D721Med (cell line): ENCODE data around the gene ZNF485.

Source experiments
- DNase-seq: peaks from one replicate; pipeline ENCODE4 v3.0.0; 2011; ENCODE audit warnings: low spot score; ENCODE audit not compliant: insufficient read length
- FAIRE-seq: peaks from 2 replicates; lab custom pipeline; 2011; peaks lifted over from hg19 to GRCh38; lab: Jason Lieb, UNC
- TF ChIP-seq, protein P1 (sequence below): IDR thresholded peaks from 2 replicates; pipeline ENCODE4 v1.5.1; 2012; ENCODE audit warnings: mild to moderate bottlenecking, control low read depth; ENCODE audit not compliant: insufficient read depth; ENCODE audit errors: missing control alignments

ZNF485 gene

GRCh38 chr10:43605850-43606322 is 352 bp upstream of the ZNF485 start:
- TF ChIP-seq, protein P1, sequence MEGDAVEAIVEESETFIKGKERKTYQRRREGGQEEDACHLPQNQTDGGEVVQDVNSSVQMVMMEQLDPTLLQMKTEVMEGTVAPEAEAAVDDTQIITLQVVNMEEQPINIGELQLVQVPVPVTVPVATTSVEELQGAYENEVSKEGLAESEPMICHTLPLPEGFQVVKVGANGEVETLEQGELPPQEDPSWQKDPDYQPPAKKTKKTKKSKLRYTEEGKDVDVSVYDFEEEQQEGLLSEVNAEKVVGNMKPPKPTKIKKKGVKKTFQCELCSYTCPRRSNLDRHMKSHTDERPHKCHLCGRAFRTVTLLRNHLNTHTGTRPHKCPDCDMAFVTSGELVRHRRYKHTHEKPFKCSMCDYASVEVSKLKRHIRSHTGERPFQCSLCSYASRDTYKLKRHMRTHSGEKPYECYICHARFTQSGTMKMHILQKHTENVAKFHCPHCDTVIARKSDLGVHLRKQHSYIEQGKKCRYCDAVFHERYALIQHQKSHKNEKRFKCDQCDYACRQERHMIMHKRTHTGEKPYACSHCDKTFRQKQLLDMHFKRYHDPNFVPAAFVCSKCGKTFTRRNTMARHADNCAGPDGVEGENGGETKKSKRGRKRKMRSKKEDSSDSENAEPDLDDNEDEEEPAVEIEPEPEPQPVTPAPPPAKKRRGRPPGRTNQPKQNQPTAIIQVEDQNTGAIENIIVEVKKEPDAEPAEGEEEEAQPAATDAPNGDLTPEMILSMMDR: no peak
- FAIRE-seq: no peak
- no peak for DNase-seq

DNA sequence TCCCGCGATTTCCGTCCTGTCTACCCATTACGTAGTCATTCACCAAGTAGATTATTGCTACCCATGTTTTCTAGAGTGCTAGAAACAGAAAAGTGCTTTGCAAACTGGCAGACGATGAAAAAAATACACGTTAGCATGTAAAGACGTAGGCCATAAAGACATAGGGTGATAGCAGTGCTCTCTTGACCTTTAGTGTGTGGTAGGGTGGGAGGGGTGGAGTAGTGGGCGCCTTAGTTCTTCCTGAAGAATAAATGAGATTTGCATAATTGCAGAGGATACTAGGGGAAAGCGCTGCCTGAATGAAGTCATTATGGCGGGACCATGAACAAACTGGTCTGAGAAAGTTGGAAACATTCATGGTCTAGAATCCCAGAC is 948 bp downstream of the ZNF485 start:
- DNase-seq (no peak), FAIRE-seq (no peak)
- TF ChIP-seq, protein P1: no peak

DNA sequence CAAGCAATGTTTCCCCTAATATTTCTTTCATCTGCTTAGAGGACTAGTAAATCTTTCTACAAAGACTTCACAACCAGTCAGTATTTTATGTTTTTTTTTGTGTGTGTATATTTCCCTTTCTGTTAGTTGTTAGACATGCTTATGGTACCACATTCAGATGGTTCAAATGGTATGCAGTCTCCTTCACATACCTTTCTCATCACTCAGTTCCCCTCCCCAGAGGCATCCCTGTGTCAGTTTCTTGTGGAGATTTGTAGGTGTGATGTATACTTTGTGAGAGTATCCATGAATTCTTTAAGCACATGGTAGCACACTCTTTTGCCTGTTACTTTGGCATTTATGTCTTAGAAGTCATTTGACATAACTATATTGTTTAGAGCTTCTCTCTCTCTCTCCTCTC is 4.4 kb downstream of the ZNF485 start:
- DNase-seq: no peak
- TF ChIP-seq, protein P1: no peak
- no peak for FAIRE-seq

DNA sequence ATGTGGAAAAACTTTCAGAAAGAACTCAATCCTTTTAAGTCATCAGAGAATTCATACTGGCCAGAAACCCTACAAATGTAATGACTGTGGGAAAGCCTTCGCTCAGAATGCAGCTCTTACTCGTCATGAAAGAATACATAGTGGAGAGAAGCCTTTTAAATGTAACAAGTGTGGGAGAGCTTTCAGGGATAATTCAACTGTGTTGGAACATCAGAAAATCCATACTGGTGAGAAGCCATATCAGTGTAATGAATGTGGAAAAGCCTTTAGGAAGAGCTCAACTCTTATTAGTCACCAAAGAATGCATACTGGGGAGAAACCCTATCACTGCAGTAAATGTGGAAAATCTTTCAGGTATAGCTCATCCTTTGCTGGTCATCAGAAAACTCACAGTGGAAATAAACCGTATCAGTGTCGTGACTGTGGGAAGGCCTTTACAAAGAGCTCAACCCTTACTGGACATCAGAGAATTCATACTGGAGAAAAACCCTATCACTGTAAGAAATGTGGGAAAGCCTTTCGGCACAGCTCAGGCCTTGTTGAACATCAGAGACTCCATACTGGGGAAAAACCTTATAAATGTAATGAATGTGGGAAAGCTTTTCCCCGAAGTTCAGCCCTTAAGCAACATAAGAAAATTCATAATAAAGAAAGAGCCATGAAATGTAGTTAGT is 10.6 kb downstream of the ZNF485 start:
- FAIRE-seq: no peak
- TF ChIP-seq, protein P1: no peak
- no peak for DNase-seq

GRCh38 chr10:43619368-43619767 is 13.1 kb downstream of the ZNF485 start:
- FAIRE-seq (no peak), DNase-seq (no peak)
- TF ChIP-seq, protein P1: no peak

DNA sequence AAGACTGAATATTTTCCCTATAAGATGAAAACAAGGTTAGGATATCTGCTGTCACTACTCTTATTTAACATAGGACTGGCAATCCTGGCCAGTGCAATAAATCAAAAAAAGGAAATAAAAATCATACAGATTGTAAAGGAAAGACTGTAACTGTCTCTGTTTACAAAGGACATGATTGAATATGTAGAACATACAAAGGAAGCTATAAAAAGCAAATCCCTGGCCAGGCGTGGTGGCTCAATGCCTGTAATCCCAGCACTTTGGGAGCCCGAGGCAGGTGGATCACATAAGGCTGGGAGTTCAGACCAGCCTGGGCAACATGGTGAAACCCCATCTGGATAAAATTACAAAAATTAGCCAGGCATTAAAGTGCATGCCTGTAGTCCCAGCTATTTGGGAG is 15.8 kb downstream of the ZNF485 start:
- FAIRE-seq (no peak), DNase-seq (no peak)
- TF ChIP-seq, protein P1: no peak

DNA sequence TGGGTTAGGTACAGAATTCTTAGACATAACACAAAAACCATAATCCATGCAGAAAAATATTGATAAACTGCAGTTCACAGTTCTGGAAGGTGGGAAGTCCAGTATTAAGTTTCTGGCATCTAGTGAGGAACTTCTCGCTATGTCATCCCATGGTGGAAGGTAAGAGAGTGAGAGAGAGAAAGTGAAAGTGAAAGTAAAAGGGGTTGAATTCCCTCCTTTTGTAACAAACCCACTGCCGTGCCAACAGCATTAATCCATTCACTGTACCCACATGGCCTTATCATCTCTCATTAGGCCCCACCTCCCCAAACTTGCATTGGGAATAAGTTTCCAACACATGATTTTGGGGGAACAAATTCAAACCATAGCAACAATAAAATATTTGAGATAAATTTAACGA is 17.1 kb downstream of the ZNF485 start:
- FAIRE-seq (no peak), DNase-seq (no peak)
- TF ChIP-seq, protein P1: no peak
